ENCODE data around the gene UBE2D2.
"Not testable (repeated sequence)": the region's sequence is repeated elsewhere in the genome, so short reads cannot be mapped to it uniquely, and the experiment has no call there.

The UBE2D2 gene

GRCh38 chr5:139584137-139584536, 23.0 kb downstream of the UBE2D2 start:
- DNase-seq = no peak

DNA sequence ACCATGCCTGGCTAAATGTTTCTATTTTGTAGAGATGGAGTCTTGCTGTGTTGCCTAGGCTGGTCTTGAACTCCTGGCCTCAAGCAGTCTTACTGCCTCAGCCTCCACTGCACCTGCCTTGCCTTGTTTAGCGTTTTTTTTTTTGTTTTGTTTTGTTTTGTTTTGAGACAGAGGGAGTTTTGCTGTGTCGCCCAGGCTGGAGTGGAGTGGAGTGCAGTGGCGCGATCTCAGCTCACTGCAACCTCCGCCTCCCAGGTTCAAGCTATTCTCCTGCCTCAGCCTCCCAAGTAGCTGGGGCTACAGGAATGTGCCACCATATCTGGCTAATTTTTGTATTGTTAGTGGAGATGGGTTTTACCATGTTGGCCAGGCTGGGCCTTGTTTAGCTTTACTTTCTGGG, 27.0 kb downstream of the UBE2D2 start:
- not testable (repeated sequence) for DNase-seq

DNA sequence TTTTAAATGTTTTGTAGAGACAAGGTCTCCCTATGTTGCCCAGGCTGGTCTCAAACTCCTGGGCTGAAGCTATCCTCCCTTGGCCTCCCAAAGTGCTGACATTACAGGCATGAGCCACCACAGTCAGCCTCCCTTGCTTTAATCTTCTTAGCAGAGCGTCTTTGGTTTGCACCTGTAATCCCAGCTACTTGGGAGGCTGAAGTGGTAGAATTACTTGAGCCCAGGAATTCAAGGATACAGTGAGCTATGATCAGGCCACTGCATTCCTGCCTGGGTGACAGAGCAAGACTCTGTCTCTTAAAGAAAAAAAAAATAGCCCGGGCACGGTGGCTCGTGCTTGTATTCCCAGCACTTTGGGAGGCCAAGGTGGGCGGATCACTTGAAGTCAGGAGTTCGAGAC, 27.8 kb downstream of the UBE2D2 start:
- DNase-seq = no peak

DNA sequence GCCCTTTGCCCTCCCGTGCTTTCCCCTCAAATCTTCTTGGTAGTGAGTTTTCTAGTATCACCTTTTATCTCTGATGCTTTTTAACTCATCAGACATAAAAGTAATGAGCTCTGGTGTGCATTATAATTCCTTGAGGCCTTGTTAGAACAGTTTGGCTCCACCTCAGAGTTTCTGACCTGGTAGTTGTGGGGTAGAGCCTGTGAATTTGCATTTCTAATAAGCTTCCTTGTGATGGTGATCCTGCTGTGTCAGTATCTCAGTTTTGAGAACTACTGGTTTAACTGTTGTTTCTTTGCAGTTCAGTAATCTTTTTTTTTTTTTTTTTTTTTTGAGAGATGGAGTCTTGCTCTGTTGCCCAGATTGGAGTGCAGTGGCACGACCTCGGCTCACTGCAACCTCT, 31.1 kb downstream of the UBE2D2 start:
- no peak for DNase-seq

DNA sequence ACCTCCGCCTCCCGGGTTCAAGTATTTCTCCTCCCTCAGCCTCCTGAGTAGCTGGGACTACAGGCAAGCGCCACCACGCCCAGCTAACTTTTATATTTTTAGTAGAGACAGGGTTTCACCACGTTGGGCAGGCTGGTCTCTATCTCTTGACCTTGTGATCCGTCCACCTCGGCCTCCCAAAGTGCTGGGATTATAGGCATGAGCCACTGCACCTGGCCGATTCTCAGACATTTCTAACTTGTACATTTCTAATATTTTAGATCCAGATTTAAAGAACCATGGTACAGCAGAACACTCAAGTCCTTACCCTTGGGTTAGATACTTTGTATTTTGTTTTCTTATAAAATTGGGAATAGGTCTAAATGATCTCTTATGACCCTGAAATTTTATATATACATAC, 31.9 kb downstream of the UBE2D2 start:
- not testable (repeated sequence) for DNase-seq

DNA sequence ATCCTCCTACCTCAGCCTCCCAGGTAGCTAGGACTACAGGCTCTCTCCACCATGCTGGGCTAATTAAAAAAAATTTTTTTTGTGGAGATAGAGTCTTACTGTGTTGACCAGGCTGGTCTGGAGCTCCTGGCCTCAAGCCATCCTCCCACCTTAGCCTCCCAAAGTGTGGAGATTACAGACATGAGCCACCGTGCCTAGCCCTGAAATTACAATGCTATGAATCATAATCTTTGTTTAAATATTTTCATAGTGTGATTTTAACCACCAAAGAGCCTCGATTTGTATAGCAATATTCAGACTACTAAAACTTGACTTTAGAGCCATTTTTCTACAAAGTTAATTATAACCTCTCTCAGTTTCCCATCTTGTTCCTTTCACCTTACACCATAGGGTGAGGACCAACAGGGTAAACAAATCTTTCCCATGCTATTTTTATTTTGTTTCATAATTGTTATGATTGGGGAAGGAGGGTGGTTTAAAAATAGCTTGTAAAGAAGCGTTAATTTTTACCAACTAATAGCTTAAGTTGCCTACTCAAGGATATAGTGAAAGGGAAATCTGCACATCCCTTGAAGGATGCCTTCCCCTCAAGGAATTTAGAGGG, 32.7 kb downstream of the UBE2D2 start:
- no peak for DNase-seq

DNA sequence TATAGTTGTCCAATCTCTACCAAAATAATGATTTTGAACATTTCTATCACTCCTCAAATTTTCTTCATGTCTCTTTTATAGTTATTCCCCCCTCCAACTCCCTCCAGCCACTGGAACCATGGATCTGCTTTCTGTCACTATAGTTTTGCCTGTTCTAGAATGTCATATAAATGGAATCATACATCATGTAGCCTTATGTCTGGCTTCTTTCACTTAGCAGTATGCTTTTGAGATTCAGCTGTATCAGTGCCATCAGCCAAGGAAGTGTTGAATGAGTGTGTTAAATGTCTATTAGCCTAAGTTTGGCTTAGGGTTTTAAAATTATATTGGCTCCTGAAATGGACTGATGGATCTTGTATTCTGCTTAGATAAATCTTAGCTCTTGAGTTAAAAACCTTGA, 36.0 kb downstream of the UBE2D2 start:
- DNase-seq = no peak

- DNase-seq = not testable (repeated sequence)
Measured at GRCh38 chr5:139598601-139598965, 37.4 kb downstream of the UBE2D2 start.

DNA sequence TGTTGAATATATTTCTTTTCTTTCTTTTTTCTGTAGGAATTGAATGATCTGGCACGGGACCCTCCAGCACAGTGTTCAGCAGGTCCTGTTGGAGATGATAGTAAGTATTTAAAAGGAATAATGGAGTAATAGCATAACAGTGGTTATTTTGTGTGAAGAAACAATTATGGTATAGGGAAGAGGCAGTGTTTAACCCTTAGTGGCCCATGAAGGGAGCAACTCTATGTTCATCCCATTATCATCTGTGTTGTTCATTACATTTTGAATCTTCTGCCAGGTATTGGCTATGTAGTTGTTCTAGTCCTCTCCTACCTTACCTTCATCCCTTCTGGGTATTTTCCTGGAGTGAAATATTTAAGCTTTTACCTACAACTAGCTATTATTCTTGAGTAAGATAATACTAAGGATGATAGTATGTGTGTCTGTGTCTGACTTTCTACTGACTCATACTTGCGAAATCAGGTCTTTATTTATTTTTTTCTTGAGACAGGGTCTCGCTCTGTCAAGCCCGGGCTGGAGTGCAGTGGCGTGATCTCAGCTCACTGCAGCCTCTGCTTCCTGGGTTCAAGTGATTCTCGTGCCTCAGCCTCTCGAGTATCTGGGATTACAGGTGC, 39.3 kb downstream of the UBE2D2 start:
- no peak for DNase-seq

GRCh38 chr5:139601429-139601828, 40.3 kb downstream of the UBE2D2 start:
- no peak for DNase-seq

DNA sequence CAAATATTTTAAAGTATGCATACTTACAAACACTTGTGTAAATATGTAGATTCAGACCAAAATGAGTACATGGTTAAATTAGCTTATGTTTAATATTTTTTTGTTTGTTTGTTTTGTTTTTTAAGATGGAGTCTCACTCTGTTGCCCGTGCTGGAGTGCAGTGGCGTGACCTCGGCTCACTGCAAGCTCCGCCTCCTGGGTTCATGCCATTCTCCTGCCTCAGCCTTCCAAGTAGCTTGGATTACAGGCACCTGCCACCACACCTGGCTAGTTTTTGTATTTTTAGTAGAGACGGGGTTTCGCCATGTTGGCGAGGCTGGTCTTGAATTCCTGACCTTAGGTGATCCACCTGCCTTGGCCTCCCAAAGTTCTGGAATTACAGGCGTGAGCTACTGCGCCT, 40.8 kb downstream of the UBE2D2 start:
- not testable (repeated sequence) for DNase-seq

GRCh38 chr5:139605887-139606286, 44.7 kb downstream of the UBE2D2 start:
- DNase-seq = no peak

DNA sequence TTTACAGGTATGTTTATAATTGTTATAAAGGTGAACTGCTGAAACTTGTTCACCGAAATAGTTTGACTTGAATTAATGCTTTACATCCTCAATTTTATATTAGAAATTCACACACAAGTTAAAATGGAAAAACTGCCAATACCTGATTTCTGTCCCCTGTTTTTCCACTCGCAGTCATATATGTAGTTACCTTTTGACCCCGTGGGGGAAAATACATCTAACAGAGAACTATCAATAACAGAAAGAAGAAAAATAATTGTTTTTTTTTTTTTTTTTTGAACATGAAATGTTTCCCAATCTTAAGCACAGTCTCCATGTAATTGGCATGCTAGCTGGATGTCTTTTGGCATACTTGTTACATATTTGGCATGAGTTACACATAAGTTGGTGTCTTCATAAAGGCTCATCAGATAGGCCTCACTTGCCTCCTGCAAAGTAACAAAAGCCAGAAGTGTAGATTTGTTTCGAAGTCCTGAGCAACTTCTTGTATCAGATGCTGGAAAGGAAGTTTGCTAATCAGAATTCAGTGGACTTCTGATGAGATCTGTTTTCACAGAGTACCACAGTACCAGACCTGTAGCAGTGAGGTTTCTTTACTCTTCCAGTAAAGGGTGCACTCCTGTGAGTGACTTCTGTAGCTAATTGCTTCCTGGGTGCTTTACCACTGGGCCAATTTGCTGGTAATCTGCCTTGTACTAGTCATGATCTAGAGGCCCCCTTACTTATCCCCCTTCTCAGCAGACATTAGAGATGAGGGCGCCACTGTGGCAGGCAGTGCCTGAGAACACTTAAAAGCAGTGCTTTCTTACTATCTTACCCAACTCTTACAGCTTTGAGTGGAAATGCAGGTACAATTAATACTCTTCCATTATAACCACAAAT, 50.8 kb downstream of the UBE2D2 start:
- DNase-seq = no peak

GRCh38 chr5:139619861-139620260, 58.7 kb downstream of the UBE2D2 start:
- no peak for DNase-seq

DNA sequence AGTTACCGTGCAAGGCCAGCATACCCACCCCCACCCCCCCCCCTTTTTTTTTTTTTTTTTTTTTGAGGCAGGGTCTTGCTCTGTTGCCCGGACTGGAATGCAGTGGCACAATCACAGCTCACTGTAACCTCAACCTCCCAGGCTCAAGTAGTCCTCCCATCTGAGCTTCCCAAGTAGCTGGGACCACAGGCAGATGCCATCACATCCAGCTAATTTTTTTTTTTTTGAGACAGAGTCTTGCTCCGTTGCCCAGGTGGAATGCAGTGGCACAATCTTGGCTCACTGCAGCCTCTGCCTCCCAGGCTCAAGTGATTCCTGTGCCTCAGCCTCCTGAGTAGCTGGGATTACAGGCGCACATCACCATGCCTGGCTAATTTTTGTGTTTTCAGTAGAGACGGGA, 64.3 kb downstream of the UBE2D2 start:
- not testable (repeated sequence) for DNase-seq

DNA sequence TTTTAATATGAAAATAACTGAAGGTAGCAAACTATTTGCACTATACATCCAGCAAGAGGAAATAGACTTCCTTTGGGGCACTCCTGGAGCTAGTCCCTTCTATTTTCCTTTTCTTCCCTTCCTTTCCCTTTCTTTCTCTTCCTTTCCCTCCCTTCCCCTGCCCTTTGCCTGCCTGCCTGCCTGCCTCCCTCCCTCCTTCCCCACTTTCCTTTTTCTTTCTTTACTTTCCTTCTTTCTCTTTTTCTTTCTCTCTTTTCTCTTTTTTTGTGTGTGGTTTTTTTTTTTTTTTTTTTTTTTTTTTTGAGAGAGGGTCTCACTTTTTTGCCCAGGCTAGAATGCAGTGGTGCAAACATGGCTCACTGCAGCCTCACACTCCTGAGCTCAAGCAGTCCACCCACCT, 69.7 kb downstream of the UBE2D2 start:
- DNase-seq = no peak

DNA sequence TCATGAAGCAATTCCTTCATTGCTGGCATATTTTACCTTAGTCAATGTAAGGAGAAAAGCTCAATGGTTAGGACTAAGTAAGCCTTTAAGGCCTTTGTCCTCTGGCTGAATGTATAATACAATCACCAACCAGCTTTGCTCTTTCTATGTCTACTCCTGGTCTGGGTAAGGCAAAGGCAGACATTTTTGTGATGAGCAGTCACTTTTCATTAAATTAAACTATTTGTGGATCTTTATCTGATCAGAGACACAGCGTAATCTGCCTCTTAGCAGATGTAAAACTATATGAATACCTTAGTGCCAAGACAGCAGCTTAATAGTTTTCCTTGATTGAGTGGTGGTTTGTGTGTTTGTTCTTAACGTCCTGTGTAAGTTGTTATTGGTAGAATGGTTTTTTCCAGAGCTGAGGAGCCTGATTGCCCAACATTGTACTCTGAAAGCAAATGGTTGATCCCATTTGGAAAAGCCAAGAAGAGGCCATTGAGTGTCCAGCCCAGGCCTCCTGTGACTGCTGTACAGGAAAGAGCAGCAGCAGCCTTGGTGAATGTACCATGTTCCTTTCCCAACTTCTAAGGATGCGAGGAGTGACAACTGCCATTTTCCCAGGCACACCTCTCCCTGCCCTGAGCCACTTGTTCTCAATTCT, 70.5 kb downstream of the UBE2D2 start:
- DNase-seq = peak; percentile 38

- peak; percentile 85 for DNase-seq
Measured at GRCh38 chr5:139633295-139634027, 72.3 kb downstream of the UBE2D2 start.

DNA sequence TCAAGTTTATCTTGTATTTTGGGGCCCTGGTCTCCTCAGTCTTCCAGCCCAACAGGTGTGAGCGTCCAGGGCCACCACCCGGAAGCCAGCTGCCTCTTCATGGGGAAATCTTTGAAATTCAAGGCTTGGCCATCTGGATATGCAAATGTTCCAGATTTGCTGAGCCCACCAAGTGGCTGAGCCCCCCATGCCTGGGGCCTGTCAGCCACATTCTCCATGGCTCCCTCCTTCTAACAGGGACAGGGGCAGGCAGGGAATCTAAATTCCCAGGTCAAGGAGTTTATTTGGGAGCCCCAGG, 72.8 kb downstream of the UBE2D2 start:
- no peak for DNase-seq

DNA sequence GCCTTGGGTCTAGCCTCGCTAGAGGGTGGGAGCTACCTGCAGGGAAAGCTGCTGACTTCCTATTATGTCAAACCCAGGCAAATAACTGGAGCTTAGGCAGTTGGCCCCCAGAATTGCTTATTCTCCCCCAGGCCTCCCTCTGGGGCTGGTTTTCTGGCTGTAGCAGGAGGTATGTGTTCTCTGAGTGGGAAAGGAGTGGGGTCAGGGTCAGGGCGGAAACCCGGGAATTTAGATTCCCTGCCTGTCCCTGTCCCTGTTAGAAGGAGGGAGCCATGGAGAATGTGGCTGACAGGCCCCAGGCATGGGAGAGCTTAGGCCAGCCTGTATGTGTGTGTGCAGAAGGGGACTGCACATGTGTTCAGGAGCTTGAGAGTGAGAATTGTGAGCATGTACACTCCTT, 73.4 kb downstream of the UBE2D2 start:
- peak; percentile 52 for DNase-seq

- peak; percentile 53 for DNase-seq
Measured at GRCh38 chr5:139635191-139635590, 74.1 kb downstream of the UBE2D2 start.

GRCh38 chr5:139635606-139636206, 74.6 kb downstream of the UBE2D2 start:
- peak; percentile 62 for DNase-seq

Data from activated CD8-positive, alpha-beta memory T cell treated with anti-CD3 and anti-CD28 coated beads, Interleukin-2, amount 50 U/mL, for 48 hours (primary cell).